DND-41 (cell line): ENCODE data around the gene TNFRSF12A.

Source experiments
- EZH2 ChIP-seq: IDR thresholded peaks from 3 replicates; pipeline ENCODE4 v1.6.1; 2012; ENCODE audit warnings: borderline replicate concordance, low read depth, mild to moderate bottlenecking, moderate library complexity, low read length, inconsistent platforms; ENCODE audit not compliant: severe bottlenecking
- TF ChIP-seq, protein P1 (sequence below): IDR thresholded peaks from 2 replicates; pipeline ENCODE4 v1.5.1; 2012; ENCODE audit warnings: borderline replicate concordance, low read length, moderate library complexity, mild to moderate bottlenecking; ENCODE audit not compliant: poor library complexity, severe bottlenecking; ENCODE audit errors: extremely low read depth

DNA sequence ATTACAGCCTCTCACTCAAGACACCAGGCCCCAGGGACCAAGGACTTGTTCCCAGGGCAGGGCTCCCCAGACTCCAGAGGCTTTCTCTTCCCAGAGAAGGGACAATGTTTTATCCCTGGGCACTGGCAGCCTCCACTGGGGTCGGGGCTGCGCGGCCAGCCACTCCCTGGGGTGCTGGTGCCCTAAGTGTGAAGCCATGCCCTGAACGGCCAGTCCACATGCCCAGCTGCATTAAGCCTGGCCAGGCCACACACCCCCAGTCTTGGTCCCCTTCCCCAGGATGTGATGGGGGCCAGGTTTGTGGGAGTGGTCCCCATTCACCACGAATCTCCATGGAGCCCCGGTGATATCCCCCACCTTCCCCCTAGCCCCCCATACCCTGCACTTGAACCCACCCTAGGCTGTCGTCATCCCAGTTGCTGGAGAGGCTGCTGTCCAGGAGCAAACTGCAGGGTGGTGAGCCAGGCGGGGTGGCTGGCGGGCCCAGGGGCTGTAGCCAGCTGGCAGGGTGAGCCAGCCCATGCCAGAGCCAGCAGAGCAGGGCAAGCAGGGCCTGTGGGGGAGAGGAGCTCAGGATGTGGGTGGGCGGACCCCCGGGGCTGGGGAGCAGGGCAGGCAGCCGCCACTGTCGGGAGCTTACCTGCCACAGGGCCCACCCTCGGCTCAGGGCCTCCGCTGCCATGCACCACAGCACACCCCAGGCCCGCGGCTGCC is 46.4 kb upstream of the TNFRSF12A start:
- TF ChIP-seq, protein P1, sequence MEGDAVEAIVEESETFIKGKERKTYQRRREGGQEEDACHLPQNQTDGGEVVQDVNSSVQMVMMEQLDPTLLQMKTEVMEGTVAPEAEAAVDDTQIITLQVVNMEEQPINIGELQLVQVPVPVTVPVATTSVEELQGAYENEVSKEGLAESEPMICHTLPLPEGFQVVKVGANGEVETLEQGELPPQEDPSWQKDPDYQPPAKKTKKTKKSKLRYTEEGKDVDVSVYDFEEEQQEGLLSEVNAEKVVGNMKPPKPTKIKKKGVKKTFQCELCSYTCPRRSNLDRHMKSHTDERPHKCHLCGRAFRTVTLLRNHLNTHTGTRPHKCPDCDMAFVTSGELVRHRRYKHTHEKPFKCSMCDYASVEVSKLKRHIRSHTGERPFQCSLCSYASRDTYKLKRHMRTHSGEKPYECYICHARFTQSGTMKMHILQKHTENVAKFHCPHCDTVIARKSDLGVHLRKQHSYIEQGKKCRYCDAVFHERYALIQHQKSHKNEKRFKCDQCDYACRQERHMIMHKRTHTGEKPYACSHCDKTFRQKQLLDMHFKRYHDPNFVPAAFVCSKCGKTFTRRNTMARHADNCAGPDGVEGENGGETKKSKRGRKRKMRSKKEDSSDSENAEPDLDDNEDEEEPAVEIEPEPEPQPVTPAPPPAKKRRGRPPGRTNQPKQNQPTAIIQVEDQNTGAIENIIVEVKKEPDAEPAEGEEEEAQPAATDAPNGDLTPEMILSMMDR: no peak
- no peak for TF ChIP-seq EZH2
